Activated B cell treated with CpG ODN at 0.5 μM for 24 hours (primary cell): ENCODE measurements around the gene SLC19A1. TPM values are rescaled to one million over a fixed set of nuclear protein-coding genes. Genes with fewer than 3 reads are reported as not detected.

Source experiments
- ATAC-seq: fragments of 200-7000 bp; cut with Tn5 transposase; one replicate; pipeline ENCODE4 v1.10.0; 2021; ENCODE audit warnings: low read depth, mild to moderate bottlenecking, moderate library complexity
- CTCF ChIA-PET: fragments of 350-600 bp; sonication (Branson Sonifier 250); formaldehyde crosslinking; loops from one replicate; lab custom pipeline; 2021; ENCODE audit warnings: antibody characterized with exemption; lab: Charles Lee
- POLR2A ChIA-PET: fragments of 350-600 bp; sonication (Branson Sonifier 250); formaldehyde crosslinking; loops from one replicate; lab custom pipeline; 2021; ENCODE audit warnings: antibody characterized with exemption; lab: Charles Lee
- DNase-seq: peaks from one replicate; pipeline ENCODE4 v3.0.0; 2022
- H3K27ac Mint-ChIP-seq: one replicate; pipeline ENCODE4 v1.8.0; 2020; ENCODE audit warnings: mixed read lengths
- H3K27me3 Mint-ChIP-seq: one replicate; pipeline ENCODE4 v1.8.0; 2021; ENCODE audit warnings: mixed read lengths
- H3K36me3 Mint-ChIP-seq: one replicate; pipeline ENCODE4 v1.8.0; 2021; ENCODE audit warnings: low read depth, mixed read lengths
- H3K4me1 Mint-ChIP-seq: one replicate; pipeline ENCODE4 v1.8.0; 2021; ENCODE audit warnings: mixed read lengths
- H3K4me3 Mint-ChIP-seq: one replicate; pipeline ENCODE4 v1.8.0; 2020; ENCODE audit warnings: mild to moderate bottlenecking, mixed read lengths
- H3K9me3 Mint-ChIP-seq: one replicate; pipeline ENCODE4 v1.8.0; 2020; ENCODE audit warnings: mixed read lengths
- intact Hi-C: fragments of 100-400 bp; cut with micrococcal nuclease; formaldehyde crosslinking; loops from one replicate; pipeline ENCODE4 v1.15.1; 2024
- total RNA-seq: library from RNA; stranded (reverse); gene quantifications from 2 replicates; pipeline ENCODE4 v1.2.3, GENCODE V29; 2022
- TF ChIP-seq, protein P1 (sequence below): fragments of 200-600 bp; IDR thresholded peaks from one replicate; pipeline ENCODE4 v1.8.0; 2022; ENCODE audit warnings: antibody characterized with exemption, mild to moderate bottlenecking

SLC19A1 gene
- total RNA-seq, 1 donor from 2014 or later, result 10.7 TPM

- intact Hi-C loops, result no loop called here
- Mint-ChIP-seq H3K4me1 (peaks cover 4% of the 10 kb centered on the region), H3K27me3 (no peaks in the 10 kb centered on the region), H3K36me3 (peaks cover 48% of the 10 kb centered on the region), H3K9me3 (peaks cover 5% of the 10 kb centered on the region), H3K27ac (no peak overlapping the region), H3K4me3 (no peak overlapping the region)
- DNase-seq (no peak), ATAC-seq (no peak)
- ChIA-PET POLR2A (no interaction called here), CTCF (no interaction called here)
- TF ChIP-seq, protein P1, sequence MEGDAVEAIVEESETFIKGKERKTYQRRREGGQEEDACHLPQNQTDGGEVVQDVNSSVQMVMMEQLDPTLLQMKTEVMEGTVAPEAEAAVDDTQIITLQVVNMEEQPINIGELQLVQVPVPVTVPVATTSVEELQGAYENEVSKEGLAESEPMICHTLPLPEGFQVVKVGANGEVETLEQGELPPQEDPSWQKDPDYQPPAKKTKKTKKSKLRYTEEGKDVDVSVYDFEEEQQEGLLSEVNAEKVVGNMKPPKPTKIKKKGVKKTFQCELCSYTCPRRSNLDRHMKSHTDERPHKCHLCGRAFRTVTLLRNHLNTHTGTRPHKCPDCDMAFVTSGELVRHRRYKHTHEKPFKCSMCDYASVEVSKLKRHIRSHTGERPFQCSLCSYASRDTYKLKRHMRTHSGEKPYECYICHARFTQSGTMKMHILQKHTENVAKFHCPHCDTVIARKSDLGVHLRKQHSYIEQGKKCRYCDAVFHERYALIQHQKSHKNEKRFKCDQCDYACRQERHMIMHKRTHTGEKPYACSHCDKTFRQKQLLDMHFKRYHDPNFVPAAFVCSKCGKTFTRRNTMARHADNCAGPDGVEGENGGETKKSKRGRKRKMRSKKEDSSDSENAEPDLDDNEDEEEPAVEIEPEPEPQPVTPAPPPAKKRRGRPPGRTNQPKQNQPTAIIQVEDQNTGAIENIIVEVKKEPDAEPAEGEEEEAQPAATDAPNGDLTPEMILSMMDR, result no peak
Measured at GRCh38 chr21:45524756-45525152, 17.5 kb downstream of the SLC19A1 start.

GRCh38 chr21:45523411-45524101 lies 18.7 kb downstream of the SLC19A1 start:
- POLR2A ChIA-PET, result no interaction called here
- intact Hi-C loops, result no loop called here

DNA sequence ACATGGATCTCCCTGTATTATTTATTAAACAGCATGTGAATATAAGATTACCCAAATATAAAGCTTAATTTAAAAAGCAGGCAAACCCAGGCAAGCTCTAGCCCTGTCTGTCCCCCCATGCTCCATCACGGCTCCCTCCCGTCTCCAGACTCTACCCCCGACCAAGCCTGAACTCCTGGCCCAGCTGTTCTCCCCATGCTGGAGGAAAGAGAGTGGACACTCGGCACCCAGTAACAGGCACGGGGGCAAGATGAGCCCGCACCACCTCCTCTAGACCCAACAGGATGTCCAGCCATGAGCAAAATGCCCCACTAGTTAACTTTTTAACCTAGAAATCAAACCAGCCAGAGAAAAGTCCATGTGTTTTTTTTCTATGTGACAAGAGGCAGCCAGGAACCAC lies 19.3 kb downstream of the SLC19A1 start:
- Mint-ChIP-seq H3K27ac (no peak overlapping the region), H3K9me3 (peaks cover 22% of the 10 kb centered on the region), H3K36me3 (peaks cover 60% of the 10 kb centered on the region), H3K4me3 (no peak overlapping the region), H3K27me3 (no peaks in the 10 kb centered on the region), H3K4me1 (peaks cover 4% of the 10 kb centered on the region)
- POLR2A ChIA-PET, result no interaction called here
- TF ChIP-seq, protein P1, result no peak
- CTCF ChIA-PET, result no interaction called here
- DNase-seq (no peak), ATAC-seq (no peak)
- intact Hi-C loops, result no loop called here

More at GRCh38 chr21:45523411-45524101, 18.7 kb downstream of the SLC19A1 start:
- TF ChIP-seq, protein P1, result no peak
- H3K27me3 Mint-ChIP-seq, result no peaks in the 10 kb centered on the region
- CTCF ChIA-PET, result no interaction called here
- H3K36me3 Mint-ChIP-seq, result peaks cover 55% of the 10 kb centered on the region
- DNase-seq, result no peak
- H3K27ac Mint-ChIP-seq, result no peak overlapping the region
- peaks cover 4% of the 10 kb centered on the region for H3K4me1 Mint-ChIP-seq
- no peak for ATAC-seq
- H3K9me3 Mint-ChIP-seq, result peaks cover 17% of the 10 kb centered on the region
- no peak overlapping the region for H3K4me3 Mint-ChIP-seq

DNA sequence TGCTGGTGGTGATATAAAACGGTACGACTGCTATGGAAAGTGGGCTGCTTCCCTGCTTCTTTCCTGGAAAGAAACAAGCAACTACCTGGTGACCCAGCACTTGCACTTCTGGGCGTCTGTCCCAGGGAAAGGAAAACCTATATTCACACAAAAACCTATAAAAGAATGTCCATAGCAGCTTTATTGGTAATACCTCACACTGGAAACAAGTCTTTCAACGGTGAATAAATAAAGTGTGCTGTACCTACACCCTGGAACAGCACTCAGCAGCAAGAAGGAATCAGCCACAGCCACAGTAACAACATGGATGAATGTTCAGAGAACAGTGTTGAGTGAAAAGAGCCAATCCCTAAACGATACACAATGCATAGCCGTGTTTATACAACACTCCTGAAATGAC lies 19.9 kb downstream of the SLC19A1 start:
- CTCF ChIA-PET, result no interaction called here
- peaks cover 25% of the 10 kb centered on the region for H3K9me3 Mint-ChIP-seq

DNA sequence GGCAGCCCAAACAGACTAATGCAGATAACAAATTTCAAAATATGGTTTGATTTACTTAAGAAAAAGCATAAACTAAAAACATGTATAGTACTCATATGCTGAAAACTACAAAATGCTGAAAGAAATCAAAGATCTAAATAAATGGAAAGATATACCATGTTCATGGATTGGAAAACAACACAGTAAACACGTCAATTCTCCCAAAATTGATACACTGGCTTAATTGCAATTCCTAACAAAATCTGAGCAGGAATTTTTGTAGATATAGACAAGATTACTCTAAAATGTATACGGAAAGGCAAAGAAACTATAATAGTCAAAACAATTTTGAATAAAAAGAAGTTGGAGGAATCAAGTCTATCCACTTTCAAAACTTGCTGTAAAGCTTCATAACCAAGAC lies 21.0 kb downstream of the SLC19A1 start:
- ChIA-PET POLR2A (no interaction called here), CTCF (no interaction called here)
- Mint-ChIP-seq H3K27me3 (no peaks in the 10 kb centered on the region), H3K9me3 (peaks cover 25% of the 10 kb centered on the region), H3K4me1 (peaks cover 6% of the 10 kb centered on the region), H3K4me3 (no peak overlapping the region), H3K27ac (no peak overlapping the region), H3K36me3 (peaks cover 60% of the 10 kb centered on the region)
- intact Hi-C loops, result no loop called here
- DNase-seq (no peak), ATAC-seq (no peak)
- TF ChIP-seq, protein P1, result no peak

More for the DNA sequence above, 19.9 kb downstream of the SLC19A1 start:
- no peaks in the 10 kb centered on the region for H3K27me3 Mint-ChIP-seq
- no peak overlapping the region for H3K4me3 Mint-ChIP-seq
- ATAC-seq, result no peak
- peaks cover 6% of the 10 kb centered on the region for H3K4me1 Mint-ChIP-seq
- TF ChIP-seq, protein P1, result no peak
- DNase-seq, result no peak
- no peak overlapping the region for H3K27ac Mint-ChIP-seq
- POLR2A ChIA-PET, result no interaction called here
- H3K36me3 Mint-ChIP-seq, result peaks cover 61% of the 10 kb centered on the region
- intact Hi-C loops, result no loop called here
